ENCODE data around the gene POLR2J. TPM values are rescaled to one million over a fixed set of nuclear protein-coding genes. Genes with fewer than 3 reads are reported as not detected.
"Not testable (repeated sequence)": the region's sequence is repeated elsewhere in the genome, so short reads cannot be mapped to it uniquely, and the experiment has no call there.

The POLR2J gene
- total RNA-seq, 4 donors from 2014 or later, result 13.2 to 27.9 (median 22.5) TPM

DNA sequence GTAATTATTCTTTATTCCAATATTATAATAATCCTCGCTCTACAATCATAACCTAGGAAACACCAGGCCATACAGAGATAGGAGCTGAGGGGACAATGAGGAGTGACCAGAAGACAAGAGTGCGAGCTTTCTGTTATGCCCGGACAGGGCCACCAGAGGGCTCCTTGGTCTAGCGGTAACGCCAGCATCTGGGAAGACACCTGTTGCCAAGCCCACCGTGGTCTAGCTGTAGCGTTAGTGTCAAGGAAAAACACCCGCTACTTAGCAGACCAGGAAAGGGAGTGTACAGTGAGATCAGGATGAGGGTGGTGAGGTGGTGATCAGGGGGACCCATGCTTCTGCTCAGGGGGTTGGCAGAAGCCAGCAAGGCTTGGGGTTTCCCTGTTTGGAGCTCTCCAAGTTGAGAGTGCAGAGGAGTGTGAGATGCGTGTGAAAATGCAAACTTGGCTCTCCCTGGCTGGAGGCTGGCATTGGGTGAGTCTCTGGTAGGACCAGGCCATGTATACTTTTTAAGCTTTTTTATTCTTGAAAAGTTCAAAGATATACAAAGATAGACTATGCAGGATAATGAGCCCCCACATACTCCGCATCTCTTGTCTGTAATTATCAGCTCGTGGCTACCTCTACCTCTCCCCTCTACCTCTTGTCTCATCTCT, 1.4 kb upstream of the POLR2J start:
- H3K4me1 ChIP-seq, H3K27ac ChIP-seq, H3K4me3 ChIP-seq, H3K27me3 ChIP-seq, H3K36me3 ChIP-seq, H3K9me3 ChIP-seq: not testable (repeated sequence)
- DNase-seq, result peak in 2 of 3 donors; percentile 61 to 82
- TF ChIP-seq, protein P1, sequence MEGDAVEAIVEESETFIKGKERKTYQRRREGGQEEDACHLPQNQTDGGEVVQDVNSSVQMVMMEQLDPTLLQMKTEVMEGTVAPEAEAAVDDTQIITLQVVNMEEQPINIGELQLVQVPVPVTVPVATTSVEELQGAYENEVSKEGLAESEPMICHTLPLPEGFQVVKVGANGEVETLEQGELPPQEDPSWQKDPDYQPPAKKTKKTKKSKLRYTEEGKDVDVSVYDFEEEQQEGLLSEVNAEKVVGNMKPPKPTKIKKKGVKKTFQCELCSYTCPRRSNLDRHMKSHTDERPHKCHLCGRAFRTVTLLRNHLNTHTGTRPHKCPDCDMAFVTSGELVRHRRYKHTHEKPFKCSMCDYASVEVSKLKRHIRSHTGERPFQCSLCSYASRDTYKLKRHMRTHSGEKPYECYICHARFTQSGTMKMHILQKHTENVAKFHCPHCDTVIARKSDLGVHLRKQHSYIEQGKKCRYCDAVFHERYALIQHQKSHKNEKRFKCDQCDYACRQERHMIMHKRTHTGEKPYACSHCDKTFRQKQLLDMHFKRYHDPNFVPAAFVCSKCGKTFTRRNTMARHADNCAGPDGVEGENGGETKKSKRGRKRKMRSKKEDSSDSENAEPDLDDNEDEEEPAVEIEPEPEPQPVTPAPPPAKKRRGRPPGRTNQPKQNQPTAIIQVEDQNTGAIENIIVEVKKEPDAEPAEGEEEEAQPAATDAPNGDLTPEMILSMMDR (IDR thresholded peaks at IDR 0.05), result peak in 4 of 6 experiments; percentile 32 to 58 (median 48)

DNA sequence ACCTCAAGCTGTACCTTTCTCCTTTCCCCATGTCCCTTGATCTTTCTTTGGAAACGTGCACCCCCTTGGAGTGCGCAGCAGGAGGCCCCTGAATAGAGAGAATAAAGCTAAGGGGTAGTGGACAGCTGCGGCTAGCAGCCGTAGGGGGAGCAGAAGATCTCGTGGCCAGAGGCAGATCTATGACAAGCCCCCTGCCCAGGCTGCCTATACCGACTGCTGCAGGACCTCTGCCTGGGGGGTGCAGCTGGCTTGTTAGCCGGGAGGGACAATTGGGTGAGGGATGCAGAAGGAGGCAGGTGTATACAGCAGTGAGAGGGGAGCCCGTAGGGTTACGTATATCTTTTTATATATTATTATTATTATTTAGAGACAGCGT, 475 bp upstream of the POLR2J start:
- H3K4me1 ChIP-seq, H3K27ac ChIP-seq, H3K36me3 ChIP-seq, H3K27me3 ChIP-seq, H3K9me3 ChIP-seq, H3K4me3 ChIP-seq, DNase-seq: not testable (repeated sequence)

DNA sequence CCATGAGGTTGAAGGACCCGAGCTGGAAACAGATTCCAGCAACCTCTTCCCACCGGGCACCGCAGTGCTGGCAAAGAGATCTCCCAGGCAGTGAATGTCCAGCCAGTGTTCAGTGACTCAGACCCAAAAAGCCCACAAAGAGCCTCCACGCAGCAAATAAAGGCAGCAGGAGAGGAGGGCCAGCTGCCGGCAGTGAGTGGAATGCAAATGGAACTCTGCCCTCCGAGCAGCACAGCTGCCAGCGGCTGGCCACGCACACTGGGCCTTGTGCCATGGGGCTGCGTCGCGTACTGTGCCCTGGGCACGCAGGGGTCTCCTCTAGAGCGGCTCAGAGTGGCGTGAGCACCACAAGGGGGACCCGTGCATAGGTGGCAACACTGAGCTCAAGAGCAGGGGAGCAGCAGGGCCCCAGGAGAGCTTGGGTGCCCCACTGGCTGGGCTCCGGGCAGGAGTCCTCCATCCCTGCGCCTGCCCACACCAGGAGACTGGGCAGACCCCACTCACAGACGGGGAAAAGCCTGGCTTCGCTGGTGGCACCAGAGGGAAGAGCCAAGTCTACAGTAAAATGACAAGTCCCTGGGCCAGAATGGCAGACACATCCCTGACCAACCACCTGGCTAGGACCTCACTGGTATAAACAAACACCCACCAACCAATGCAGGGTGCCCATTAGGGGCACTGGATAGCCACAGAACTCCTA, 3.8 kb downstream of the POLR2J start:
- not testable (repeated sequence) for DNase-seq, H3K4me1 ChIP-seq, H3K27ac ChIP-seq, H3K27me3 ChIP-seq, H3K4me3 ChIP-seq, H3K9me3 ChIP-seq
- peaks cover 0 to 25% (median 0%) of the 10 kb centered on the region in 3 donors for H3K36me3 ChIP-seq

DNA sequence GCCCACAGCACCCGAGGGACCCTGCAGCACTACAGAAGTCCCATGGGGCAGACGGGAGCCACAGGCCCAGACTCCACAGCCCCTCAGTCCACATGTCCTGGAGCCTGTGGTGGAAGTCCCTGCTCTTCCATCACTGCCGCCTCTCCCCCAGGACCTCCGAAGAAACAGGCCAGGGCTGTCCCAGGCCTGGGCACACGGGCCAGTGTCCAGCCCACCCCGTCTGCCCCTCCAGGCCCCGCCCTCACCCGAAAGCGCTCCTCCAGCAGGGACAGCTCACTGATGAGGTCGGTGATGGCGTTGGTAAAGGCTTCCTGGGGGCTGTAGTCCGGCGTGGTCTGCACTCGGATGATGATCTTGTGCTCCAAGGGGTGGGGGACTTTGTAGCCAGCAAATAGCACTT, 4.6 kb downstream of the POLR2J start:
- DNase-seq, H3K27ac ChIP-seq, H3K4me3 ChIP-seq, H3K27me3 ChIP-seq, H3K9me3 ChIP-seq, H3K4me1 ChIP-seq: not testable (repeated sequence)
- H3K36me3 ChIP-seq, result peaks cover 0 to 28% (median 0%) of the 10 kb centered on the region in 3 donors

DNA sequence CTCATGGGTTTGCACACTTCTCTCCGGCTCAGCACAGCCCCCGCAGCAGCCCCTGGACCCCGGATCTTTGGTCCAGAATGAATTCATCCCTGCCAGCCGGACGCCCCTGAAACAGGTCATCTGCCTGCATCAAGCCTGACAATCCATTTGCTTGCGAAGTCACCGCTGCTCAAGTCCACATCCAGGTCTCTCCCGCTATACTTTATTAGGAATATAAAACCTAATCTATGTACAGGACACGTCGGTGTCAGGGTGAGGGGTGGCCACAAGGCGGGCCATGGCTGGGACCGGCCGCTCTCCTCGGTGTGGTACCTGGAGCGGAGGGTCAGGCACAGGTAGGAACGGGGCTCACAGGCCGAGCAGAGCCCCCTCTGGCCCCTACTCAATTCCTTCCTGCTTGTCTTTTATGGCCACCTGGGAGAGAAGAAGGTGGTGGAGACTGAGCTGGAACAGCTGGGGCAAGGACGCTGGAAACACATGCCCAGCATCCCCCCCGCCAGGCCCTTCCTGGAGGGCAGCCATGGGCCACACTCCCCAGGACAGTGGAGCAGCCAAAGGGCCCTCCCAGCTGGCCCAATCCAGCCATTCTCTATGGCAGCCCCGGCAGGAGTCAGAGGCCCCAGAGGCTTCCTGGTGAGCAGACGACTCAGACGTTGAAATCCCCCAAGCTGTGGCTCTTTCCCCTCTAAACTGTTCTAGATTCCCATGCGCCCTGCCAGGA, 5.3 kb downstream of the POLR2J start:
- Histone ChIP-seq H3K4me1 (peaks cover 0 to 9% (median 4%) of the 10 kb centered on the region in 4 donors), H3K27me3 (no peaks in the 10 kb centered on the region), H3K9me3 (no peaks in the 10 kb centered on the region), H3K36me3 (peaks cover 0 to 33% (median 0%) of the 10 kb centered on the region in 3 donors), H3K27ac (no peak overlapping the region), H3K4me3 (no peak overlapping the region)
- TF ChIP-seq, protein P1 (IDR thresholded peaks at IDR 0.05), result no peak
- no peak for TF ChIP-seq POLR2A (IDR thresholded peaks at IDR 0.05)
- peak in 2 of 3 donors; percentile 13 to 45 for DNase-seq

DNA sequence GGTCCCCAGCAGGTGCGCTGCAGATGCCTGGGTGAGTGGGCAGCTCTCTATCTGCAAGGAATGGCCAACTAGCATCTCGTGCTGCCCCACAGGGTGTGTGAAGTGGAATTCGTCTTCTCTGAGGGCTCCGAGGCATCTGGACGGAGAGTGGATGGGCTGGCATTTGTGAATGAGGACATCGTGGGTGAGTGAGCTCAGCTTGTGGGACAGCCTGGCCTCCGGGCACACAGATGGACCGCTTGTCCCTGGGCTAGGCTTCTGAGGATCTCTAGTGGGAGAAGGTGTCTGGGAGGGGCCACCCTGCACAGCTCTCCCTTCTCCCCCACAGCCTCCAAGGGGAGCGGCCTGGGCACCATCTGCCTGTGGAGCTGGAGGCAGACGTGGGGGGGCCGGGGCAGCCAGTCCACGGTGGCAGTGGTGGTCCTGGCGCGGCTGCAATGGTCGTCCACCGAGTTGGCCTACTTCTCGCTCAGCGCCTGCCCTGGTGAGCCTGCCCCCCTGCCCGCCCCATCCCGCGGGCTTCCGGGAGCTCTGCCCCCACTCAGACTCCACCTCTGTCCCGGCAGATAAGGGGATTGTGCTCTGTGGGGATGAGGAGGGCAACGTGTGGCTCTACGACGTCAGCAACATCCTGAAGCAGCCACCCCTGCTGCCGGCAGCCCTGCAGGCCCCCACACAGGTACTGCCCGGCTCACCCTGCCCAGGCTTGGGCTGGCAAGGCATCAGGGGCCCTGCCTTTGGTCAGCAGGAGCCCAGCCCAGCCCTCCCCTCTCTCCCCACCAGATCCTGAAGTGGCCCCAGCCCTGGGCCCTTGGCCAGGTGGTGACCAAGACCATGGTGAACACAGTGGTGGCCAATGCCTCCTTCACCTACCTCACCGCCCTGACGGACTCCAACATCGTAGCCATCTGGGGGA, 6.3 kb downstream of the POLR2J start:
- no peaks in the 10 kb centered on the region for H3K27me3 ChIP-seq
- peak in 2 of 3 donors; percentile 15 to 41 for DNase-seq
- no peak overlapping the region for H3K4me3 ChIP-seq
- no peak overlapping the region for H3K27ac ChIP-seq
- peaks cover 0 to 9% (median 4%) of the 10 kb centered on the region in 4 donors for H3K4me1 ChIP-seq
- TF ChIP-seq, protein P1 (IDR thresholded peaks at IDR 0.05), result no peak
- no peak for TF ChIP-seq POLR2A (IDR thresholded peaks at IDR 0.05)
- H3K9me3 ChIP-seq, result no peaks in the 10 kb centered on the region
- H3K36me3 ChIP-seq, result peaks cover 0 to 43% (median 0%) of the 10 kb centered on the region in 3 donors
